ENCODE data around the gene ZNF467. TPM values are rescaled to one million over a fixed set of nuclear protein-coding genes. Genes with fewer than 3 reads are reported as not detected.

Gene ZNF467
- total RNA-seq, 1 donor from 2014 or later: not detected

DNA sequence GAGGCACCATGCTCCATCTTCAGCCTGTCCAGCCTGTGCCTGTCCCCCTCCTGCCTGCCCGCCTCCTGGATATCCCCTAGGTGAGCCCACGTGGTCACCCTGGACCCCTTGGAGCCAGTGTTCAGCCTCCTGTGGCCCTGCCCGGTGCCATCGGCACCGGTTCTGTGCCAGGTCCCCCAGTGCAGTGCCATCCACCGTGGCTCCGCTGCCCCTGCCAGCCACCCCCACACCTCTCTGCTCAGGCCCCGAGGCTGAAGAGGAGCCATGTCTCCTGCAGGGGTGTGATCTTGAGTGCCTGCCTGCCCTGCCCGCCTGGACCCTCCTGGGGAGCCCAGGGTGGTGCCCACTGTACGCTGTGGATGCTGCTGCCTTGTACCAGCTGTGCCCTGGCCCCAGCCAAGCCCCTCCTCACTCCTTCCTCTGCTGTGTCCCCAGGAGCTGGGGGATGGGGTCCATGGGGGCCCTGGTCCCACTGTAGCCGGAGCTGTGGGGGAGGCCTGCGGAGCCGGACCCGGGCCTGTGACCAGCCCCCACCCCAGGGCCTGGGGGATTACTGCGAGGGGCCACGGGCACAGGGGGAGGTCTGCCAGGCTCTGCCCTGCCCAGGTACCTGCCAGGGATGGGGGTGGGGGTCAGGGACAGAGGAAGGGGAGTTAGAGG lies 38.6 kb upstream of the ZNF467 start:
- H3K27me3 ChIP-seq (ENCODE audit: control insufficient read depth, insufficient read depth, low read length): peaks cover 16% of the 10 kb centered on the region
- no peaks in the 10 kb centered on the region for H3K36me3 ChIP-seq (ENCODE audit: control insufficient read depth, insufficient read depth, low read length)
- DNase-seq (ENCODE audit: low read depth): no peak
- TF ChIP-seq CTCF (IDR thresholded peaks at IDR 0.05; ENCODE audit: insufficient read depth, low read length, poor library complexity, severe bottlenecking): no peak
- H3K4me3 ChIP-seq (ENCODE audit: low read depth, low read length): no peak overlapping the region

GRCh38 chr7:149811221-149811620 lies 37.8 kb upstream of the ZNF467 start:
- TF ChIP-seq CTCF (IDR thresholded peaks at IDR 0.05; ENCODE audit: insufficient read depth, low read length, poor library complexity, severe bottlenecking): no peak
- Histone ChIP-seq H3K36me3 (ENCODE audit: control insufficient read depth, insufficient read depth, low read length) (no peaks in the 10 kb centered on the region), H3K27me3 (ENCODE audit: control insufficient read depth, insufficient read depth, low read length) (peaks cover 18% of the 10 kb centered on the region), H3K4me3 (ENCODE audit: low read depth, low read length) (no peak overlapping the region)
- no peak for DNase-seq (ENCODE audit: low read depth)

DNA sequence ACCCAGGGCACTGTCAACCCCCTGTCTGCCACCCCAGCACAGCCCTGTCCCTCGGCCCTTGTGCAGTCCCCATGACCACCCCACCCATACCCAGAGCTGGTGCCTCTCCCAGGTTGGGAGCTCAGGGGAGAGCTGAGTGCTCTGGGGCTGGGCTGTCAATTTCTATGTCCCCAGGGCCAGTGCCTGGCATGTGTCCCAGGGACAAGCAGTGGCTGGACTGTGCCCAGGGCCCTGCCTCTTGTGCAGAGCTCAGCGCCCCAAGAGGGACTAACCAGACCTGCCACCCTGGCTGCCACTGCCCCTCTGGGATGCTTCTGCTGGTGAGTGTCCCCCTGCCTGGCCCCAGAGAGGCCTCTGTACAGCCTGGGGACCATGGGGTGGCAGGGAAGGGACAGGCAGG lies 35.8 kb upstream of the ZNF467 start:
- H3K4me3 ChIP-seq (ENCODE audit: low read depth, low read length): no peak overlapping the region
- DNase-seq (ENCODE audit: low read depth): no peak
- TF ChIP-seq CTCF (IDR thresholded peaks at IDR 0.05; ENCODE audit: insufficient read depth, low read length, poor library complexity, severe bottlenecking): no peak
- H3K36me3 ChIP-seq (ENCODE audit: control insufficient read depth, insufficient read depth, low read length): no peaks in the 10 kb centered on the region
- H3K27me3 ChIP-seq (ENCODE audit: control insufficient read depth, insufficient read depth, low read length): peaks cover 18% of the 10 kb centered on the region

DNA sequence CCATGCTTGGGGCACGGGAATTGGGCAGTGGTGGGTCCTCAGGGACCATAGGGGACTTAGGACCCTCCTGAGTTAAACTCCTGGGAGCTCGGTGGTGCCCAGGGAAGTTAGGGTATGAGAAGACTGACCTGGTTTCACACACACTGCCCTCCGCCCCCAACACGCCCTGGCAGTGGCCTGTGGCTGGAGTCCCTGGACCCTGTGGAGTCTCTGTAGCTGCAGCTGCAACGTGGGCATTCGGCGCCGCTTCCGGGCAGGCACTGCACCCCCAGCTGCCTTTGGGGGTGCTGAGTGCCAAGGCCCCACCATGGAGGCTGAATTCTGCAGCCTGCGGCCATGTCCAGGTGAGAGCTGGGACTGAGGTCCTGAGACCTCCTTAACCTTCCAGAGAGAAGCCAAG lies 34.9 kb upstream of the ZNF467 start:
- H3K27me3 ChIP-seq (ENCODE audit: control insufficient read depth, insufficient read depth, low read length): peaks cover 19% of the 10 kb centered on the region
- H3K4me3 ChIP-seq (ENCODE audit: low read depth, low read length): no peak overlapping the region
- no peaks in the 10 kb centered on the region for H3K36me3 ChIP-seq (ENCODE audit: control insufficient read depth, insufficient read depth, low read length)
- DNase-seq (ENCODE audit: low read depth): no peak
- no peak for TF ChIP-seq CTCF (IDR thresholded peaks at IDR 0.05; ENCODE audit: insufficient read depth, low read length, poor library complexity, severe bottlenecking)

GRCh38 chr7:149806726-149807125 lies 33.3 kb upstream of the ZNF467 start:
- H3K4me3 ChIP-seq (ENCODE audit: low read depth, low read length): no peak overlapping the region
- H3K36me3 ChIP-seq (ENCODE audit: control insufficient read depth, insufficient read depth, low read length): no peaks in the 10 kb centered on the region
- no peak for TF ChIP-seq CTCF (IDR thresholded peaks at IDR 0.05; ENCODE audit: insufficient read depth, low read length, poor library complexity, severe bottlenecking)

DNA sequence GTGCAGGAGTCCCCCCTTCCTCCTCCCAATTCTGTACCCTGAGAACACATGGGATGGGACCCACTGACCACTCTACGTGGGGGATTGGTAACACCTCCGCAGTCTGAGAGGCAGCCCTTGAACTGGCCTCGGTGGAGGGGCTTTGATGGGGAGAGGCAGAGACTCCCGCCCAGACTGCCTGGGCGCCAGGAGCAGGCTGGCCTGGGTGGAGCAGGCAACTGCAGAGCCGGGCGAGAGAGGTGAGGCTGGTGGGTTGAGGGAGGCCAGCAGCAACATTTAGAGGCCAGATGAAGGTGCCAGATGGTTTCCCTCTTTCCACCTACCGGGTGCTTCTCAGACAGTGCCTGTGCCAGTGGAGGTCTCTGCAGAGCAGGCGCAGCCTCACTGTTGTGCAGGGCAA lies 30.7 kb upstream of the ZNF467 start:
- no peak for TF ChIP-seq CTCF (IDR thresholded peaks at IDR 0.05; ENCODE audit: insufficient read depth, low read length, poor library complexity, severe bottlenecking)
- Histone ChIP-seq H3K27me3 (ENCODE audit: control insufficient read depth, insufficient read depth, low read length) (peaks cover 24% of the 10 kb centered on the region), H3K36me3 (ENCODE audit: control insufficient read depth, insufficient read depth, low read length) (no peaks in the 10 kb centered on the region), H3K4me3 (ENCODE audit: low read depth, low read length) (no peak overlapping the region)
- DNase-seq (ENCODE audit: low read depth): no peak

More at GRCh38 chr7:149806726-149807125, 33.3 kb upstream of the ZNF467 start:
- H3K27me3 ChIP-seq (ENCODE audit: control insufficient read depth, insufficient read depth, low read length): peaks cover 24% of the 10 kb centered on the region
- DNase-seq (ENCODE audit: low read depth): no peak
